Measurements from ENCODE around the gene ACSF2. TPM values are rescaled to one million over a fixed set of nuclear protein-coding genes. Genes with fewer than 3 reads are reported as not detected.
"Not testable (repeated sequence)": the region's sequence is repeated elsewhere in the genome, so short reads cannot be mapped to it uniquely, and the experiment has no call there.

ACSF2 gene
- total and polyA plus RNA-seq, 2 of the 13 experiments (the other 11 are each of a cell fraction or from before 2014, with no cell fraction given), result 87.3 to 109 TPM

DNA sequence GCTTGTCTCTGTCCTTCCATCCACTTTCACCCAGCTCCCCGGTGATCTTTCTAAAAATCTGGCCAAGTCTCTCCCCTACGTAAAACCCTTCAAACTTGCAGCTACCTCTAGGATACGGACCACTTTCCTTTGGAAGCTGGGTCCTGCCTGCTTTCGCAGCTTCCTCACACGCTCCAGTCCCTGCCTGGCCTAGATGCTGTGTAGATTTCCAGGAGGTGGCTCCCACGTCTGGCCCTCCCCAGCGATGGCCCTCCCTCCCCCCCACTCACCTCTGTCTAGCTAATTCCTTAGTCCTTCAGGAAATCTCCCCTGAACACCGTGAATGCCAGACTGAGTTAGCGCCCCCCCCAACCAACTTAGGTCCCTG lies 28.1 kb upstream of the ACSF2 start (continued):
- TF ChIP-seq SCMH1 (CRISPR knock-in tag; IDR thresholded peaks at IDR 0.05; ENCODE audit: borderline replicate concordance) (no peak), ZMYM2 (CRISPR knock-in tag; IDR thresholded peaks at IDR 0.05) (no peak), KDM4B (CRISPR knock-in tag; IDR thresholded peaks at IDR 0.05) (no peak), ZNF451 (CRISPR knock-in tag; IDR thresholded peaks at IDR 0.05) (no peak), ZNF549 (CRISPR knock-in tag; IDR thresholded peaks at IDR 0.05) (no peak), GATAD2A (CRISPR knock-in tag; IDR thresholded peaks at IDR 0.05) (no peak), HNRNPH1 (optimal IDR thresholded peaks at IDR 0.05; ENCODE audit: low read depth, low read length) (no peak)
- TF ChIP-seq, protein P1, sequence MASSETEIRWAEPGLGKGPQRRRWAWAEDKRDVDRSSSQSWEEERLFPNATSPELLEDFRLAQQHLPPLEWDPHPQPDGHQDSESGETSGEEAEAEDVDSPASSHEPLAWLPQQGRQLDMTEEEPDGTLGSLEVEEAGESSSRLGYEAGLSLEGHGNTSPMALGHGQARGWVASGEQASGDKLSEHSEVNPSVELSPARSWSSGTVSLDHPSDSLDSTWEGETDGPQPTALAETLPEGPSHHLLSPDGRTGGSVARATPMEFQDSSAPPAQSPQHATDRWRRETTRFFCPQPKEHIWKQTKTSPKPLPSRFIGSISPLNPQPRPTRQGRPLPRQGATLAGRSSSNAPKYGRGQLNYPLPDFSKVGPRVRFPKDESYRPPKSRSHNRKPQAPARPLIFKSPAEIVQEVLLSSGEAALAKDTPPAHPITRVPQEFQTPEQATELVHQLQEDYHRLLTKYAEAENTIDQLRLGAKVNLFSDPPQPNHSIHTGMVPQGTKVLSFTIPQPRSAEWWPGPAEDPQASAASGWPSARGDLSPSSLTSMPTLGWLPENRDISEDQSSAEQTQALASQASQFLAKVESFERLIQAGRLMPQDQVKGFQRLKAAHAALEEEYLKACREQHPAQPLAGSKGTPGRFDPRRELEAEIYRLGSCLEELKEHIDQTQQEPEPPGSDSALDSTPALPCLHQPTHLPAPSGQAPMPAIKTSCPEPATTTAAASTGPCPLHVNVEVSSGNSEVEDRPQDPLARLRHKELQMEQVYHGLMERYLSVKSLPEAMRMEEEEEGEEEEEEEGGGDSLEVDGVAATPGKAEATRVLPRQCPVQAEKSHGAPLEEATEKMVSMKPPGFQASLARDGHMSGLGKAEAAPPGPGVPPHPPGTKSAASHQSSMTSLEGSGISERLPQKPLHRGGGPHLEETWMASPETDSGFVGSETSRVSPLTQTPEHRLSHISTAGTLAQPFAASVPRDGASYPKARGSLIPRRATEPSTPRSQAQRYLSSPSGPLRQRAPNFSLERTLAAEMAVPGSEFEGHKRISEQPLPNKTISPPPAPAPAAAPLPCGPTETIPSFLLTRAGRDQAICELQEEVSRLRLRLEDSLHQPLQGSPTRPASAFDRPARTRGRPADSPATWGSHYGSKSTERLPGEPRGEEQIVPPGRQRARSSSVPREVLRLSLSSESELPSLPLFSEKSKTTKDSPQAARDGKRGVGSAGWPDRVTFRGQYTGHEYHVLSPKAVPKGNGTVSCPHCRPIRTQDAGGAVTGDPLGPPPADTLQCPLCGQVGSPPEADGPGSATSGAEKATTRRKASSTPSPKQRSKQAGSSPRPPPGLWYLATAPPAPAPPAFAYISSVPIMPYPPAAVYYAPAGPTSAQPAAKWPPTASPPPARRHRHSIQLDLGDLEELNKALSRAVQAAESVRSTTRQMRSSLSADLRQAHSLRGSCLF (CRISPR knock-in tag; IDR thresholded peaks at IDR 0.05; ENCODE audit: borderline replicate concordance), result no peak
- TF ChIP-seq, protein P2, sequence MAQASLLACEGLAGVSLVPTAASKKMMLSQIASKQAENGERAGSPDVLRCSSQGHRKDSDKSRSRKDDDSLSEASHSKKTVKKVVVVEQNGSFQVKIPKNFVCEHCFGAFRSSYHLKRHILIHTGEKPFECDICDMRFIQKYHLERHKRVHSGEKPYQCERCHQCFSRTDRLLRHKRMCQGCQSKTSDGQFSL (CRISPR knock-in tag; IDR thresholded peaks at IDR 0.05), result peak; percentile 37; the same call in 1 of the 2 replicates
- TF ChIP-seq, protein P3, sequence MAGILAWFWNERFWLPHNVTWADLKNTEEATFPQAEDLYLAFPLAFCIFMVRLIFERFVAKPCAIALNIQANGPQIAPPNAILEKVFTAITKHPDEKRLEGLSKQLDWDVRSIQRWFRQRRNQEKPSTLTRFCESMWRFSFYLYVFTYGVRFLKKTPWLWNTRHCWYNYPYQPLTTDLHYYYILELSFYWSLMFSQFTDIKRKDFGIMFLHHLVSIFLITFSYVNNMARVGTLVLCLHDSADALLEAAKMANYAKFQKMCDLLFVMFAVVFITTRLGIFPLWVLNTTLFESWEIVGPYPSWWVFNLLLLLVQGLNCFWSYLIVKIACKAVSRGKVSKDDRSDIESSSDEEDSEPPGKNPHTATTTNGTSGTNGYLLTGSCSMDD (CRISPR knock-in tag; IDR thresholded peaks at IDR 0.05), result no peak
- TF ChIP-seq, protein P4, sequence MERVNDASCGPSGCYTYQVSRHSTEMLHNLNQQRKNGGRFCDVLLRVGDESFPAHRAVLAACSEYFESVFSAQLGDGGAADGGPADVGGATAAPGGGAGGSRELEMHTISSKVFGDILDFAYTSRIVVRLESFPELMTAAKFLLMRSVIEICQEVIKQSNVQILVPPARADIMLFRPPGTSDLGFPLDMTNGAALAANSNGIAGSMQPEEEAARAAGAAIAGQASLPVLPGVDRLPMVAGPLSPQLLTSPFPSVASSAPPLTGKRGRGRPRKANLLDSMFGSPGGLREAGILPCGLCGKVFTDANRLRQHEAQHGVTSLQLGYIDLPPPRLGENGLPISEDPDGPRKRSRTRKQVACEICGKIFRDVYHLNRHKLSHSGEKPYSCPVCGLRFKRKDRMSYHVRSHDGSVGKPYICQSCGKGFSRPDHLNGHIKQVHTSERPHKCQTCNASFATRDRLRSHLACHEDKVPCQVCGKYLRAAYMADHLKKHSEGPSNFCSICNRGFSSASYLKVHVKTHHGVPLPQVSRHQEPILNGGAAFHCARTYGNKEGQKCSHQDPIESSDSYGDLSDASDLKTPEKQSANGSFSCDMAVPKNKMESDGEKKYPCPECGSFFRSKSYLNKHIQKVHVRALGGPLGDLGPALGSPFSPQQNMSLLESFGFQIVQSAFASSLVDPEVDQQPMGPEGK (CRISPR knock-in tag; IDR thresholded peaks at IDR 0.05), result peak; percentile 37; the same call in 1 of the 2 replicates

DNA sequence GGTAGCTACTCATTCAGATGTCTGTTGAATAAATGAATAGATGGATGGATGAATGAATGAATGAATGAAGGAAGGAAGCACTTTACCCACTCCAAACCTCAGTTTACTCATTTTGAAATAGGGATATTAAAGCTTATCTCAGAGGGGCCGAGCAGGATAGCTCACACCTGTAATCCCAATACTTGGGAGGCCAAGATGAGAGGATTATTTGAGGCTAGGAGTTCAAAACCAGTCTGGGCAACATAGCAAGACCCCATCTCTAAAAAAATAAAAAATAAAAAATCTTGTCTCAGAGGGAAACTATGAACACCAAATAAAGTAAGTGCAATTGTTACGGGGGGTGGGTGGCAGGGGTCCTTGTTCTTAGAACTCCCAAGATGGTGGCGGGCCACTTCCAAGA lies 27.3 kb upstream of the ACSF2 start:
- FAIRE-seq; BruUV-seq (replicated peaks); H3K9me3 ChIP-seq (ENCODE audit: low read length); H3K9ac ChIP-seq (ENCODE audit: insufficient read depth, low read depth, low read length); intact Hi-C loops (cut with micrococcal nuclease; ENCODE audit: unreplicated experiment); ATAC-seq; H3K27me3 ChIP-seq (ENCODE audit: control insufficient read depth in 1 of 2, insufficient read depth in 2 of 2, low read length in 2 of 2); DNase-seq (ENCODE audit: low spot score); H3K4me3 ChIP-seq (replicated peaks in 1 of 3; ENCODE audit: insufficient read depth in 1 of 3, low read depth in 2 of 3, low read length in 3 of 3); H2AFZ ChIP-seq (ENCODE audit: low read length); H3K27ac ChIP-seq (ENCODE audit: extremely low read length, insufficient read depth, low read length): not testable (repeated sequence)
- Histone ChIP-seq H3K4me1 (ENCODE audit: insufficient read depth, low read length) (peaks cover 27% of the 10 kb centered on the region), H3K4me2 (ENCODE audit: low read depth, low read length) (0 out of 2 replicates have a peak overlapping the region, but pooled peaks have one; percentile 95), H3K36me3 (replicated peaks in 1 of 2; ENCODE audit: control insufficient read depth in 1 of 2, insufficient read depth in 2 of 2, low read length in 2 of 2) (peaks cover 7 to 16% of the 10 kb centered on the region in 2 experiments), H4K20me1 (ENCODE audit: insufficient read depth, low read length) (peaks cover 15% of the 10 kb centered on the region; the same call in 1 of the 2 replicates), H3K79me2 (ENCODE audit: insufficient read depth, low read length) (peaks cover 37% of the 10 kb centered on the region)
- 81% methylated on average over 3 of the region's 3 CpGs for WGBS (ENCODE audit: low lambda C conversion rate)
- ChIA-PET CTCF (ENCODE audit: low intra/inter-chr PET ratio, low total read pairs) (interaction anchor here (1.1 to 3.4 kb wide), 2 partner anchors 29 to 80 kb away, joined by 6 to 43 read pairs; partner anchors contain the start of gene RSAD1), POLR2A (interaction anchor here (1.1 to 5.4 kb wide), 8 partner anchors 11 to 80 kb away, joined by 4 to 99 read pairs (median 17); partner anchors contain the start of genes ACSF2, EME1, MRPL27 and RSAD1)
- in situ Hi-C loops (cut with HindIII; ENCODE audit: extremely low pct_ligation_motif_present, low pct_unique_long_range_greater_than_20kb), result loop anchor here (5.0 kb wide), 1 partner anchor 79 kb away; the partner anchor contains the start of gene RSAD1

All from HepG2 (cell line).